Effector memory CD4-positive, alpha-beta T cell (primary cell): ENCODE data around the gene NSF.
"Not testable (repeated sequence)": the region's sequence is repeated elsewhere in the genome, so short reads cannot be mapped to it uniquely, and the experiment has no call there.

Experiments
- DNase-seq, 3 donors: peaks; one replicate each; pipeline ENCODE4 v3.0.0-alpha.2; 2020
- H3K27ac ChIP-seq: 2 replicates; pipeline ENCODE4 v1.7.0; 2013; ENCODE audit warnings: mild to moderate bottlenecking, low read length, moderate library complexity; ENCODE audit not compliant: insufficient read depth, poor library complexity, severe bottlenecking
- H3K27me3 ChIP-seq: replicated peaks from 2 replicates; pipeline ENCODE4 v1.7.0; 2013; ENCODE audit warnings: mild to moderate bottlenecking, low read length; ENCODE audit not compliant: insufficient read depth, control insufficient read depth, poor library complexity, severe bottlenecking
- H3K36me3 ChIP-seq: 2 replicates; pipeline ENCODE4 v1.7.0; 2013; ENCODE audit warnings: mild to moderate bottlenecking, low read length, moderate library complexity; ENCODE audit not compliant: control insufficient read depth, insufficient read depth
- H3K4me1 ChIP-seq: 2 replicates; pipeline ENCODE4 v1.7.0; 2013; ENCODE audit warnings: low read length, mild to moderate bottlenecking; ENCODE audit not compliant: control insufficient read depth, insufficient read depth, poor library complexity, severe bottlenecking
- H3K4me3 ChIP-seq: 2 replicates; pipeline ENCODE4 v1.7.0; 2013; ENCODE audit warnings: low read length, low read depth, mild to moderate bottlenecking; ENCODE audit not compliant: insufficient read depth, poor library complexity, severe bottlenecking
- H3K9me3 ChIP-seq: 2 replicates; pipeline ENCODE4 v1.7.0; 2013; ENCODE audit warnings: mild to moderate bottlenecking, low read length, moderate library complexity; ENCODE audit not compliant: control insufficient read depth

The NSF gene

GRCh38 chr17:46793023-46793422 is 202.6 kb downstream of the NSF start:
- not testable (repeated sequence) for DNase-seq, H3K36me3 ChIP-seq, H3K4me1 ChIP-seq, H3K4me3 ChIP-seq, H3K9me3 ChIP-seq, H3K27me3 ChIP-seq, H3K27ac ChIP-seq

GRCh38 chr17:46793541-46793940 is 203.1 kb downstream of the NSF start:
- no peak for DNase-seq
- peaks cover 3% of the 10 kb centered on the region for H3K27me3 ChIP-seq

GRCh38 chr17:46794318-46794717 is 203.8 kb downstream of the NSF start:
- Histone ChIP-seq H3K4me3 (no peak overlapping the region), H3K36me3 (no peaks in the 10 kb centered on the region), H3K27me3 (peaks cover 3% of the 10 kb centered on the region), H3K27ac (no peak overlapping the region), H3K4me1 (no peaks in the 10 kb centered on the region), H3K9me3 (no peaks in the 10 kb centered on the region)
- DNase-seq, result no peak

More at GRCh38 chr17:46793541-46793940, 203.1 kb downstream of the NSF start:
- Histone ChIP-seq H3K27ac (no peak overlapping the region), H3K36me3 (no peaks in the 10 kb centered on the region), H3K9me3 (no peaks in the 10 kb centered on the region), H3K4me3 (no peak overlapping the region), H3K4me1 (no peaks in the 10 kb centered on the region)

GRCh38 chr17:46795379-46795952 is 205.0 kb downstream of the NSF start:
- no peaks in the 10 kb centered on the region for H3K36me3 ChIP-seq
- H3K9me3 ChIP-seq, result no peaks in the 10 kb centered on the region
- DNase-seq, result no peak
- peaks cover 3% of the 10 kb centered on the region for H3K27me3 ChIP-seq
- H3K4me3 ChIP-seq, result no peak overlapping the region
- H3K27ac ChIP-seq, result no peak overlapping the region
- H3K4me1 ChIP-seq, result no peaks in the 10 kb centered on the region

GRCh38 chr17:46796084-46796483 is 205.6 kb downstream of the NSF start:
- Histone ChIP-seq H3K27ac (no peak overlapping the region), H3K27me3 (peaks cover 3% of the 10 kb centered on the region), H3K9me3 (no peaks in the 10 kb centered on the region), H3K4me3 (no peak overlapping the region), H3K36me3 (no peaks in the 10 kb centered on the region), H3K4me1 (no peaks in the 10 kb centered on the region)
- no peak for DNase-seq

- Histone ChIP-seq H3K4me1 (no peaks in the 10 kb centered on the region), H3K4me3 (no peak overlapping the region), H3K27ac (no peak overlapping the region), H3K9me3 (no peaks in the 10 kb centered on the region), H3K36me3 (no peaks in the 10 kb centered on the region), H3K27me3 (peaks cover 3% of the 10 kb centered on the region)
- no peak for DNase-seq
Observed at GRCh38 chr17:46796524-46796923, 206.1 kb downstream of the NSF start.

GRCh38 chr17:46796956-46797530 is 206.6 kb downstream of the NSF start:
- Histone ChIP-seq H3K27ac (no peak overlapping the region), H3K4me3 (no peak overlapping the region), H3K36me3 (no peaks in the 10 kb centered on the region), H3K4me1 (no peaks in the 10 kb centered on the region), H3K9me3 (no peaks in the 10 kb centered on the region), H3K27me3 (peaks cover 3% of the 10 kb centered on the region)
- no peak for DNase-seq

GRCh38 chr17:46800573-46800972 is 210.1 kb downstream of the NSF start:
- Histone ChIP-seq H3K4me1 (no peaks in the 10 kb centered on the region), H3K9me3 (no peaks in the 10 kb centered on the region), H3K36me3 (no peaks in the 10 kb centered on the region), H3K27ac (no peak overlapping the region), H3K27me3 (no peaks in the 10 kb centered on the region), H3K4me3 (no peak overlapping the region)
- no peak for DNase-seq

GRCh38 chr17:46802800-46803199 is 212.3 kb downstream of the NSF start:
- no peaks in the 10 kb centered on the region for H3K9me3 ChIP-seq
- no peaks in the 10 kb centered on the region for H3K36me3 ChIP-seq
- H3K27ac ChIP-seq, result no peak overlapping the region
- no peak for DNase-seq
- no peaks in the 10 kb centered on the region for H3K27me3 ChIP-seq
- H3K4me1 ChIP-seq, result no peaks in the 10 kb centered on the region
- H3K4me3 ChIP-seq, result no peak overlapping the region

GRCh38 chr17:46803544-46803943 is 213.1 kb downstream of the NSF start:
- no peaks in the 10 kb centered on the region for H3K9me3 ChIP-seq
- no peaks in the 10 kb centered on the region for H3K27me3 ChIP-seq
- no peak overlapping the region for H3K4me3 ChIP-seq
- DNase-seq, result no peak
- no peaks in the 10 kb centered on the region for H3K4me1 ChIP-seq
- H3K27ac ChIP-seq, result no peak overlapping the region
- H3K36me3 ChIP-seq, result no peaks in the 10 kb centered on the region
